ENCODE results near the gene NEK8.

Gene NEK8

GRCh38 chr17:28724500-28725165 is 4.0 kb upstream of the NEK8 start:
- Histone ChIP-seq H3K79me2 (ENCODE audit: insufficient read depth, low read length) (peaks cover 44% of the 10 kb centered on the region), H4K20me1 (ENCODE audit: low read depth, low read length) (0 out of 2 replicates have a peak, but pooled peaks cover 4% of the 10 kb centered on the region), H3K9ac (ENCODE audit: low read length) (peak overlapping the region; percentile 82), H3K9me2 (replicated peaks; ENCODE audit: insufficient read depth, low read length) (no peaks in the 10 kb centered on the region), H3K36me3 (ENCODE audit: low read length) (peaks cover 23% of the 10 kb centered on the region), H3K27ac (ENCODE audit: low read depth, low read length) (peak overlapping the region; percentile 100), H3K4me3 (ENCODE audit: insufficient read depth, low read length, poor library complexity, severe bottlenecking) (peak overlapping the region; percentile 60), H3K27me3 (ENCODE audit: low read length) (no peaks in the 10 kb centered on the region), H2AFZ (ENCODE audit: low read depth, low read length, severe bottlenecking) (no peak overlapping the region), H3K4me2 (ENCODE audit: low read depth, low read length, poor library complexity, severe bottlenecking) (peak overlapping the region; percentile 97), H3K9me3 (ENCODE audit: insufficient read depth, low read length) (no peaks in the 10 kb centered on the region), H3F3A (ENCODE audit: insufficient read depth) (peaks cover 77% of the 10 kb centered on the region)
- TF ChIP-seq CTCF (IDR thresholded peaks at IDR 0.05; ENCODE audit: insufficient read depth, low read length, poor library complexity, severe bottlenecking) (no peak), EZH2phosphoT487 (conservative IDR thresholded peaks at IDR 0.05; ENCODE audit: low read length) (no peak)

- H3F3A ChIP-seq (ENCODE audit: insufficient read depth): peaks cover 80% of the 10 kb centered on the region
- peak overlapping the region; percentile 100 for H3K27ac ChIP-seq (ENCODE audit: low read depth, low read length)
- H3K9me3 ChIP-seq (ENCODE audit: insufficient read depth, low read length): no peaks in the 10 kb centered on the region
- H3K4me3 ChIP-seq (ENCODE audit: insufficient read depth, low read length, poor library complexity, severe bottlenecking): peak overlapping the region; percentile 60
- H2AFZ ChIP-seq (ENCODE audit: low read depth, low read length, severe bottlenecking): no peak overlapping the region
- H3K9me2 ChIP-seq (replicated peaks; ENCODE audit: insufficient read depth, low read length): no peaks in the 10 kb centered on the region
- peak overlapping the region; percentile 97 for H3K4me2 ChIP-seq (ENCODE audit: low read depth, low read length, poor library complexity, severe bottlenecking)
- TF ChIP-seq EZH2phosphoT487 (conservative IDR thresholded peaks at IDR 0.05; ENCODE audit: low read length) (no peak), CTCF (IDR thresholded peaks at IDR 0.05; ENCODE audit: insufficient read depth, low read length, poor library complexity, severe bottlenecking) (no peak)
- no peaks in the 10 kb centered on the region for H3K27me3 ChIP-seq (ENCODE audit: low read length)
- H3K9ac ChIP-seq (ENCODE audit: low read length): peak overlapping the region; percentile 82
- peaks cover 23% of the 10 kb centered on the region for H3K36me3 ChIP-seq (ENCODE audit: low read length)
- 0 out of 2 replicates have a peak, but pooled peaks cover 4% of the 10 kb centered on the region for H4K20me1 ChIP-seq (ENCODE audit: low read depth, low read length)
- peaks cover 44% of the 10 kb centered on the region for H3K79me2 ChIP-seq (ENCODE audit: insufficient read depth, low read length)
Measured at GRCh38 chr17:28725166-28725659, 3.4 kb upstream of the NEK8 start.

- Histone ChIP-seq H4K20me1 (ENCODE audit: low read depth, low read length) (0 out of 2 replicates have a peak, but pooled peaks cover 4% of the 10 kb centered on the region), H2AFZ (ENCODE audit: low read depth, low read length, severe bottlenecking) (no peak overlapping the region), H3K4me2 (ENCODE audit: low read depth, low read length, poor library complexity, severe bottlenecking) (peak overlapping the region; percentile 97), H3K36me3 (ENCODE audit: low read length) (peaks cover 21% of the 10 kb centered on the region), H3K9ac (ENCODE audit: low read length) (peak overlapping the region; percentile 82), H3K27ac (ENCODE audit: low read depth, low read length) (peak overlapping the region; percentile 100), H3K4me3 (ENCODE audit: insufficient read depth, low read length, poor library complexity, severe bottlenecking) (peak overlapping the region; percentile 60), H3K79me2 (ENCODE audit: insufficient read depth, low read length) (peaks cover 38% of the 10 kb centered on the region), H3K9me3 (ENCODE audit: insufficient read depth, low read length) (no peaks in the 10 kb centered on the region), H3K9me2 (replicated peaks; ENCODE audit: insufficient read depth, low read length) (no peaks in the 10 kb centered on the region), H3K27me3 (ENCODE audit: low read length) (no peaks in the 10 kb centered on the region), H3F3A (ENCODE audit: insufficient read depth) (peaks cover 77% of the 10 kb centered on the region)
- TF ChIP-seq EZH2phosphoT487 (conservative IDR thresholded peaks at IDR 0.05; ENCODE audit: low read length) (no peak), CTCF (IDR thresholded peaks at IDR 0.05; ENCODE audit: insufficient read depth, low read length, poor library complexity, severe bottlenecking) (no peak)
Measured at GRCh38 chr17:28725660-28726225, 2.8 kb upstream of the NEK8 start.

Data from SU-DHL-6 (cell line).